HG03565 (cell line): Measurements from ENCODE around the gene IBTK.
"Not testable (repeated sequence)": the region's sequence is repeated elsewhere in the genome, so short reads cannot be mapped to it uniquely, and the experiment has no call there.

Source experiments
- ATAC-seq: cut with Tn5 transposase; IDR thresholded peaks from one replicate; pipeline ENCODE4 v1.9.1; 2021; ENCODE audit warnings: mild to moderate bottlenecking, moderate library complexity; ENCODE audit not compliant: unreplicated experiment

Gene IBTK

GRCh38 chr6:82179415-82179814 lies 68.1 kb downstream of the IBTK start:
- no peak for ATAC-seq

DNA sequence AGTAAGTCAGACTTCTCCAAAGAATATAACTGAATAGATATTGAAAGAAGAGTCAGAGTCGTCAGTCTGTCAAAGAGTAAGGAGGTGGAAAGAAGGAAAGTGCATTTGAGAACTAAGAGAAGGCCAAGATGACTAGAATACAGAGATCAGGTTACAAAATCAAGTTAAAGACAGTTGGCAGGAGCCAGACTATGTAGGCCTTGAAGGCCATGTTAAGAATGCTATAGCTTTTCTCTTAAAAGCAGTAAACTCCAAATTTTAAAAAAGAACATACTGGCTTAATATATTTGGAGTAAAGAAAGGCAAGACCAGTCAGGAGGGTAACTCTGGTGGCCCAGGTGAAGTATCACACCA lies 68.8 kb downstream of the IBTK start:
- ATAC-seq, result no peak

DNA sequence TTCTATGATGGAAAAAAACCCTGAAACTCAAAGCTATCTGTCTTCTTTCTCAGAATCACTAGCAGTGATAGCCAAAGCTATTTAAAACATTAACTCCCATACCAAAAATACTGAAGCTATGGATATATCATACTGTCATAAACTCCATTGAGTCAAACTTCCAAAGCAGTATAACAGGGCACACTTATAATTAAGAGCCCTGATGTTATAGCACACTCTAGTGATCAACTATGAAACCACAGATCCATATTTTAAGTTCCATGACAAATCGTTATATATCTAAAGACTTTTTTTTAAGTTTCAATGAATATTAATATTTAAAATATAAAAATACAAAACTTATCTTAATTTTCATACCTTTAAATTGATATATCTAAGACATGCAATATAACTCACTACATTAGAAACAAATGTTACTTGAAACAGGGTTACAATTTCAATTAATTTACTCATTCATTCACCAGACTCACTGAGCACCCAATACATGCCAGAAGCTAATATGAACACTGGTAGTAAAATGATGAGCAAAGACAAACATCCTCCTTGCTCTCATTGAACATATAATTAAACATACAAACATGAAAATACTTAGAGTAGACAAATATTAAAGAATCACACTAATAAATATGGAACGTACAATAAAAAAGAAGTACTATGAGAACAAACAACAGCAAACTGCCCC lies 69.3 kb downstream of the IBTK start:
- ATAC-seq, result no peak

GRCh38 chr6:82176616-82177015 lies 70.9 kb downstream of the IBTK start:
- ATAC-seq, result no peak

DNA sequence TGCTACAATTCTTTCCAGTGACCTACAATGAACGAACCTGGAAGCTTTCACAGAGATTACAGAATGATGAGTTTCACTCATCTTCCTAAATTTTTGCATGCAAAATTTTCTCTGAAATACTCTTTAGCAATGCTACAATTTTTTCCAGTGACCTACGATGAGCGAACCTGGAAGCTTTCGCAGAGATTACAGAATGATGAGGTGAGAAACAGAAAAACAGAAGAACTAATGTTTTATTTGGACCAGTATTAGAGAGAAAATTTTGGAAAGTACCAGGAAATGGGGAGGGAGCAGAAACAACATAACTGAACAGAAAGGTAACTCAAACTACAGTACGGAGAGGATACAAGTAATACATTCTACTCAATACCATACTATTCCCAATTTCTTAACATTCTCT lies 75.0 kb downstream of the IBTK start:
- no peak for ATAC-seq

DNA sequence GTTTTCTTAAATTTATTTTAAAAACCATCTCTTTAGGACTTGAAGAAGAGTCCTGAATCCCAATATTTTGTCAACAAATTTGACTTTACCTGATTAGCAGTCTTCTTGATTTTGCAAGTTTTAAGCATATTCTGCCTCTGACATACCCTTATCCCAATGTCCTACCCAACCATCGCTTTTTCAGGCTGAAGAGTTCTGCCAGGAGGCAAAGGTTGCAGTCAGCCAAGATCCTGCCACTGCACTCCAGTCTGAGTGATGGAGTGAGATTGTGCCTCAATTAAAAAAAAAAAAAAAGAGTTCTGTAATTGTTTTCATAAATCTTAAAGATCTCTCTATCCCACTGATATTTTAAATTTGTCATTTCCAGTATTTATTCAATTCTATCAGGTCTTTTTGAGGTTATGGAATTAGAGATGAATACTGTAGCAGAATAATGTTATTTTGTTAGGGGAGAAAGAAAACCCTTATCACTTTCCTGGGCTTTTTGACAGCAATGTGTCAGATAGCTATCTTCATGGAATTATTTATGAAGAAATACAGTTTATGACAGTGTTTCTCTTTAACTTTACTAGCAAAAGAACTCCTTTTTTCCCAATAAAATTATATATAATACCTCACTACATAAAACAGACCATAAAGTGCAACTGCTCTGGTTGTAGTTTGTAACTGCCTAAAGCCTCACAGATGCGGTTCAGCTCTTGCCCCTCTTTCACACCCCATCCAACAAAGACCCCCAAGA lies 78.2 kb downstream of the IBTK start:
- no peak for ATAC-seq

- ATAC-seq, result no peak
These were observed 81.1 kb downstream of the IBTK start for GRCh38 chr6:82166493-82166892.

- ATAC-seq, result no peak
These were observed 87.1 kb downstream of the IBTK start for GRCh38 chr6:82160255-82160990.

GRCh38 chr6:82152786-82153185 lies 94.8 kb downstream of the IBTK start:
- not testable (repeated sequence) for ATAC-seq

GRCh38 chr6:82151147-82151546 lies 96.4 kb downstream of the IBTK start:
- not testable (repeated sequence) for ATAC-seq

DNA sequence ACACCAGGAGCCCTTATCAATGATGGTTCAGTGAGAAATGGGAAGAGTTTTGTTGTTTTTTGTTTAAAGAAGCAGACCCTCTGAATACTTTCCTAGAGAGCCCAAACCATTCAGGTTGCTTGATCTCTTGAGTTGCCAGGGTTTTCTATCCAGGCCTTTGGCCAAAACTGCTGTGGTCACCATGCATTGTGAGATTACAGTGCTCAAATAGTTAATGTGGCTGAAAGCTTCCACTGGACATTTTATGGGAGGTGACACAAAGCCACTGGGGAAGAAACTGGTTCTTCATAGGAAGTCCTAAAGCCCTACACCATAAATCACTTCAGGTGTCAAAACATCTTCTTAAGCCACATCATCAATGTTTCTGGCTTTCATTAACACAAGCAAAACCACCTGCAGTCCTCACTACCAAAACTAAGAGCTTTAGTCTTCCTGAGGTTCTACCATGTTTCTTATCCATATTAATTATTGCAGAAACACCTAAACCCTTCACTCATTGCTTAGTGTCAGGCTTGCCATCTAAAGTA lies 101.6 kb downstream of the IBTK start:
- ATAC-seq, result no peak

DNA sequence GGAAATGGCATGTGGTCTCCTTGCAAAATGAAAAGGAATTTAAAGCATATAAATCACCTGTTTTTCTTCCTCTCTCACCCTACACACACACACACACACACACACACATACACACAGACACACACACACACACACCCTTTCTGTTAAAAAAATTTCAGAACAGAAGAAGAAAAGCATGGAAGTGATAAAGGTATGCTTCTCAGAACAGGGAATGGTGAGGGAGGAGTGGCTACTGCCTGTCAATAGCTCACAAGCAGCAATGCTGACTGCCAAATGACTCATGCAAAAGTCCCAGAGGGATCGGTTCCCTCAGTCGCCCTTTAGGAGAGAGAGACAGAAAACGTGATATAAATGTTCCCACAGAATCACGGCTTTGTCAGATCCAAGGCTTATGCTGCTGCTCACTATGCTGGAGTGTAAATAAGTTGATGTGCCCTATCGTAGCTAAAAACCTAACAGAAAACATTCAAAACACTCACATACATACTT lies 102.6 kb downstream of the IBTK start:
- no peak for ATAC-seq

GRCh38 chr6:82144007-82144851 lies 103.3 kb downstream of the IBTK start:
- peak; percentile 84 for ATAC-seq

GRCh38 chr6:82143041-82143481 lies 104.5 kb downstream of the IBTK start:
- no peak for ATAC-seq

GRCh38 chr6:82142524-82142923 lies 105.0 kb downstream of the IBTK start:
- ATAC-seq, result no peak

DNA sequence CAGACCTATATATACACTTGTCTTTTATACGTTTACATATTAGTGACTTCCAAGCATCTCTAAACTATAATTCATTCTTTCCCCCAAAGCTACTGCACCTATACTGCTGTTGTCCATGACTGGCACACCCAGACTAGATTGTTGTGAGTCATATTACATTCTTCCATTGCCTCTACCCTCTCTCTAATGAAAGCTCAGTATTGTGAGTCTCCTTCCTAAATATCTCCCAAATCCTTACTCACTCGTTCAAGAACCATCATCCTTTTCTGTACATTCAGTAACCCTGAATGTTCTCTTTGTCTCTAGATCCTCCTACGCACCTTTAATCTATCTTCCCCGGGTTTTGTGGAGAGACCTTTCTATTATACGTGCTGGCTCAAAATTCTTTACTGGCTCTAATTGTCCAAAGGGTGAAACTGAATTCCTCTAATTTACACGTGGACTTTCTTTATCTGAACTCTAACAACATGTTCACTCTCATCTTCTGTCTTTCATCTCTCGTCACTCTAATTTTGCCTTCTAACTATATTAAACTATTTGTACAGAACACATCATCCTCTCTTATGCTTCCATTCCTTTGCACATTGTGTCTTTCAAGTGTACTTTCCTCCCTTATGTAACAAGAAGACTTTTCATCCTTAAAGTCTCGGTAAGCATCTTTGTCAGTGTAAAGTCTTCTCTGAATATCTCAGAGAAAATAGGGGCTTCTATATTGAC lies 109.3 kb downstream of the IBTK start:
- ATAC-seq, result no peak

DNA sequence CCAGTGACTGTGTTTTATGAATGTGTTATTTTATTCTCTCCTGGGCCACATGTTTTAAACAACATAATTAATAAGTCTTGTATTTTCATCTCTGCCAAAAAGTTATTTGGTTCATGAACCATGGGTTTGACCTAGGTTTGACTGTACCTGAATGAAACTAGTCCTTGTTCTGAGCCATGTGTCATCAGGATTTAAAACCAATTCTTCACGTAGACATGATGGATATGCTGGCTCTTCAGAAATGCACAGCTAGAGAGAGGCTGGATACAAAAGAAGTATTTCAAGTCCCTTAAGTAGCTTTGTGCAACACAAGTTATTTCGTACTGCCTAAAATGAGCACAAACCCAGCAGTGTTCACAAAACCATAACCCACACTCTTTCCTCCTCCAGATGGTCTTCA lies 116.1 kb downstream of the IBTK start:
- ATAC-seq, result no peak

- ATAC-seq, result no peak
These were observed 117.7 kb downstream of the IBTK start for GRCh38 chr6:82129797-82130196.

DNA sequence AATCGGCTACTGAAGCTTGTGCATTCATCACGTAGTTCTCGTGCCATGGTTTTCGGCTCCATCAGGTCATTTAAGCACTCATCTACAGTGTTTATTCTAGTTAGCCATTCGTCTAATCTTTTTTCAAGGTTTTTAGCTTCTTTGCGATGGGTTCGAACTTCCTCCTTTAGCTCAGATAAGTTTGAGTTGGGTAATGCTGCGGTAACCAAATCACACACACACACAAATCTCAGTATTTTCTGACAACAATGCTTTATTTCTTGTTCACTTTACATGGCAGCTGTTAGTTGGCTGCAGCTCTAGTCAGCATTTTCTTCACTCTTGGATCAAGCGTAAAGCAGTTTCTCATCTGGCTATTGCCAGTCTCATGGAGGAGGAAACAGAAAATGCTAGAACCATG lies 118.6 kb downstream of the IBTK start:
- ATAC-seq, result not testable (repeated sequence)

DNA sequence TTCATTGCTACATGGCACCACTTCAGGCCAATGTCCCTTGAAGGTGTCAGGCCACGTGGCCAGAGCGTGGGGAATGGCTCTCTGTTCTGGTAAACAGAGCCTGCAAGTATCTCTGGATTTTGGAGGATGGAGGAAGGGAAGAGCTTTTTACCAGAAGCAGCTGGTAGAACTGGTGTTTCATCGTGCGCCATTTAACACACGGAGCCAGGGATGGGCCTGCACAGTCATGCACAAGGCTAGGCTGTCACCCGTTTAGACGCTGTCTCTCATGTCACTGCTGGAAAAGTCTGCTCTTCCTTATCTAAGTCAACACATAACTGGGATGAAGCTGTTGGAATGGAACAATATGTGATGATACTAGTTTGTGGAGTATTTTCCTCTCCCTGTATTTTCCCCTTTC lies 123.9 kb downstream of the IBTK start:
- ATAC-seq, result no peak
